ENCODE results near the gene LRRC9.

Gene LRRC9

GRCh38 chr14:60094306-60094897 is 174.5 kb downstream of the LRRC9 start:
- DNase-seq (ENCODE audit: low read depth in 1 of 2, low spot score in 1 of 2): no peak
- TF ChIP-seq POLR2AphosphoS5 (IDR thresholded peaks at IDR 0.05; ENCODE audit: low read depth): no peak
- no peak for TF ChIP-seq REST (IDR thresholded peaks at IDR 0.05; ENCODE audit: insufficient replicate concordance, low read depth)
- no peak for TF ChIP-seq CTCF (IDR thresholded peaks at IDR 0.05; ENCODE audit: insufficient read depth, low read length)
- TF ChIP-seq GABPA (IDR thresholded peaks at IDR 0.05; ENCODE audit: low read depth): no peak
- TF ChIP-seq SPI1 (IDR thresholded peaks at IDR 0.05; ENCODE audit: borderline replicate concordance, low read depth): no peak
- Histone ChIP-seq H3K27ac (replicated peaks) (no peak overlapping the region), H3K4me3 (replicated peaks; ENCODE audit: insufficient read depth, low read length) (no peak overlapping the region), H3K27me3 (ENCODE audit: insufficient read depth, poor library complexity, severe bottlenecking) (no peaks in the 10 kb centered on the region)

GRCh38 chr14:60095231-60095630 is 175.3 kb downstream of the LRRC9 start:
- Histone ChIP-seq H3K27me3 (ENCODE audit: insufficient read depth, poor library complexity, severe bottlenecking) (no peaks in the 10 kb centered on the region), H3K4me3 (replicated peaks; ENCODE audit: insufficient read depth, low read length) (no peak overlapping the region), H3K27ac (replicated peaks) (no peak overlapping the region)
- DNase-seq (ENCODE audit: low read depth in 1 of 2, low spot score in 1 of 2): no peak
- no peak for TF ChIP-seq CTCF (IDR thresholded peaks at IDR 0.05; ENCODE audit: insufficient read depth, low read length)
- TF ChIP-seq POLR2AphosphoS5 (IDR thresholded peaks at IDR 0.05; ENCODE audit: low read depth): no peak
- TF ChIP-seq REST (IDR thresholded peaks at IDR 0.05; ENCODE audit: insufficient replicate concordance, low read depth): no peak
- no peak for TF ChIP-seq SPI1 (IDR thresholded peaks at IDR 0.05; ENCODE audit: borderline replicate concordance, low read depth)
- no peak for TF ChIP-seq GABPA (IDR thresholded peaks at IDR 0.05; ENCODE audit: low read depth)

- TF ChIP-seq POLR2AphosphoS5 (IDR thresholded peaks at IDR 0.05; ENCODE audit: low read depth) (no peak), REST (IDR thresholded peaks at IDR 0.05; ENCODE audit: insufficient replicate concordance, low read depth) (no peak), GABPA (IDR thresholded peaks at IDR 0.05; ENCODE audit: low read depth) (no peak), SPI1 (IDR thresholded peaks at IDR 0.05; ENCODE audit: borderline replicate concordance, low read depth) (no peak), CTCF (IDR thresholded peaks at IDR 0.05; ENCODE audit: insufficient read depth, low read length) (no peak)
- Histone ChIP-seq H3K27me3 (ENCODE audit: insufficient read depth, poor library complexity, severe bottlenecking) (no peaks in the 10 kb centered on the region), H3K4me3 (replicated peaks; ENCODE audit: insufficient read depth, low read length) (no peak overlapping the region), H3K27ac (replicated peaks) (no peak overlapping the region)
- no peak for DNase-seq (ENCODE audit: low read depth in 1 of 2, low spot score in 1 of 2)
Measured at GRCh38 chr14:60095781-60096450, 176.0 kb downstream of the LRRC9 start.
